Muscle layer of duodenum (tissue), 2 donors: ENCODE data around the gene SOS1.
"Not testable (repeated sequence)": the region's sequence is repeated elsewhere in the genome, so short reads cannot be mapped to it uniquely, and the experiment has no call there.

Experiments
- H3K27ac ChIP-seq: one replicate; pipeline ENCODE4 v1.7.0; 2013; ENCODE audit warnings: mild to moderate bottlenecking, low read length
- H3K27me3 ChIP-seq: one replicate; pipeline ENCODE4 v1.7.0; 2013; ENCODE audit warnings: low read depth, mild to moderate bottlenecking, control low read depth, low read length
- H3K36me3 ChIP-seq, 2 donors: one replicate each; pipeline ENCODE4 v1.7.0; 2013; ENCODE audit warnings: low read length in 2 of 2, control low read depth in 1 of 2, mild to moderate bottlenecking in 1 of 2; ENCODE audit not compliant: insufficient read depth in 2 of 2, control insufficient read depth in 1 of 2
- H3K4me1 ChIP-seq, 2 donors: one replicate each; pipeline ENCODE4 v1.7.0; 2013; ENCODE audit warnings: low read length in 2 of 2, mild to moderate bottlenecking in 2 of 2, control low read depth in 1 of 2, moderate library complexity in 1 of 2; ENCODE audit not compliant: insufficient read depth in 2 of 2, control insufficient read depth in 1 of 2
- H3K4me3 ChIP-seq, 2 donors: one replicate each; pipeline ENCODE4 v1.7.0; 2013; ENCODE audit warnings: low read length in 2 of 2, low read depth in 1 of 2, mild to moderate bottlenecking in 1 of 2
- H3K9me3 ChIP-seq, 2 donors: one replicate each; pipeline ENCODE4 v1.7.0; 2013; ENCODE audit warnings: low read length in 2 of 2, control low read depth in 1 of 2, mild to moderate bottlenecking in 1 of 2; ENCODE audit not compliant: control insufficient read depth in 1 of 2
- donor health status: healthy.

The SOS1 gene

GRCh38 chr2:39138837-39139211 lies 18.0 kb upstream of the SOS1 start:
- no peak overlapping the region for H3K27ac ChIP-seq
- no peaks in the 10 kb centered on the region for H3K9me3 ChIP-seq
- no peaks in the 10 kb centered on the region for H3K36me3 ChIP-seq
- peaks cover 0 to 11% of the 10 kb centered on the region in 2 donors for H3K4me1 ChIP-seq
- no peak overlapping the region for H3K4me3 ChIP-seq
- no peaks in the 10 kb centered on the region for H3K27me3 ChIP-seq

DNA sequence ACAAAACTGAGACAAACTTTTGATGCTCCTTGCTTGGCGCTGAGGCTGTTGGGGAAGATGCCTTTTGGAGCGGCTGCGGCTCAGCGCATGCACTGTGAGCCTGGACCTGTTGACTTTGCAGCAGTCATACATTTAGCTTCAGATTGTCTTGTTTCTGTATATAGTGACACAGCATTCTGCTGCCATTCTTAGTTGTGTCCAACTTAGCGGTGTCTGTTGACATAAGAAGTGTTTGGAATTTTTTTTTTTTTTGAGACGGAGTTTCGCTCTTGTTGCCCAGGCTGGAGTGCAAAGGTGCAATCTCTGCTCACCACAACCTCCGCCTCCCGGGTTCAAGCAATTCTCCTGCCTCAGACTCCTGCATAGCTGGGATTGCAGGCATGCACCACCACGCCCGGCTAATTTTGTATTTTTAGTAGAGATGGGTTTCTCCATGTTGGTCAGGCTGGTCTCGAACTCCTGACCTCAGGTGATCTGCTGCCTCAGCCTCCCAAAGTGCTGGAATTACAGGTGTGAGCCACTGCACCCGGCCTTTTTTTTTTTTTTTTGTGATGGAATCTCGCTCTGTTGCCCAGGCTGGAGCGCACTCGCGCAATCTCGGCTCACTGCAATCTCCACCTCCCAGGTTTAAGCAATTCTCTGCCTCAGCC lies 17.5 kb upstream of the SOS1 start:
- not testable (repeated sequence) for H3K4me3 ChIP-seq, H3K27me3 ChIP-seq, H3K27ac ChIP-seq, H3K9me3 ChIP-seq, H3K36me3 ChIP-seq
- peaks cover 0 to 11% of the 10 kb centered on the region in 2 donors for H3K4me1 ChIP-seq

DNA sequence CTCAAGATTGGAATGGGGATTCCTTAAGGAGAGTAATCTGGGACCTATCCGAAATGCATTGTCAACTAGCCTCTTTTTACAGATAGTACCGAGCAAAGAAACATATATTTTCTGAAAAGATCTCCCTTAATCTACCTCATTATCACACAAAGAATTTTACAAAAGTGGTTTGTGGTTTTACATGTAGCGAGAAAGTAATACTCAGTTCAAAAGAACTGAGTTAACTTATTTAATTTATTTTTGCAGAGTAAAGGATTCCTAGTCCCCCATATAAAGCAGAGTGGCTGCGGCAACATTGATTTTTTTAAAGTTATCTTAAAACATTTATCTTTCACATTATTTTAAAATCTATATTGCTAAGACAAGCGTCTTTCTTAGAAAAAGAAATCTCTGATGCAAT lies 15.9 kb upstream of the SOS1 start:
- peaks cover 0 to 8% of the 10 kb centered on the region in 2 donors for H3K4me1 ChIP-seq
- H3K4me3 ChIP-seq, result no peak overlapping the region
- no peaks in the 10 kb centered on the region for H3K36me3 ChIP-seq

DNA sequence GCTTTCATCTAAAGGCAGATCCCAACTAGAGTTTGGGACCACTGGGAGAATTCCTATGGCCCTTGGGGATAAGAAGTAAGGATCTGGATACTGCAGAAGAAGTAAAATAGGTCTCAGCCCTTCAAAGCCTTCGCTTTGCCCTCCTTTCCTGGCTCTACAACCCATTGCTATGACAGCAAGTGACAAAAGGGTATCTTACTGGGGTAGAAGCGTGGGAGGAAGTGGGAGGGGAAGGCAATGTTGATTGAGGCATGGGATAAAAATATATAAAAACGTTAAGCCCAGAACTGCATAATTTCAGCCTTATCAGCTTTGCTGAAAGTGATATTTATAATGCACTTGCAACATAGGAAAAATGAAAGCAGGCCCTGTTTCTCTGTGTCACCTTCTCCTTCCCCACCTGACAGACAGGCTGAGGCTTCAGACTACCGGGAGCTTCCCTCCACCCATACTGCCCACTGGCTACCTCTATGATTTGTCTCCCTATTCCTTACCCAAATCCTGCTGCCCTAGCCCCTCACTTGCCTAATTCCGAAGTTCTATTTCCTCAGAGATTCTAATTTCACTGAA lies 14.9 kb upstream of the SOS1 start:
- Histone ChIP-seq H3K4me3 (no peak overlapping the region), H3K36me3 (no peaks in the 10 kb centered on the region), H3K9me3 (no peaks in the 10 kb centered on the region), H3K4me1 (no peaks in the 10 kb centered on the region), H3K27ac (no peak overlapping the region), H3K27me3 (no peaks in the 10 kb centered on the region)

More for the DNA sequence above, 15.9 kb upstream of the SOS1 start:
- no peaks in the 10 kb centered on the region for H3K27me3 ChIP-seq
- no peak overlapping the region for H3K27ac ChIP-seq
- no peaks in the 10 kb centered on the region for H3K9me3 ChIP-seq

- Histone ChIP-seq H3K4me1 (no peaks in the 10 kb centered on the region), H3K27me3 (no peaks in the 10 kb centered on the region), H3K4me3 (no peak overlapping the region), H3K9me3 (no peaks in the 10 kb centered on the region), H3K36me3 (no peaks in the 10 kb centered on the region), H3K27ac (no peak overlapping the region)
These were observed 12.5 kb upstream of the SOS1 start for GRCh38 chr2:39133215-39133851.

- Histone ChIP-seq H3K4me1 (peaks cover 0 to 5% of the 10 kb centered on the region in 2 donors), H3K36me3 (no peaks in the 10 kb centered on the region), H3K9me3 (no peaks in the 10 kb centered on the region), H3K27me3 (no peaks in the 10 kb centered on the region), H3K4me3 (no peak overlapping the region), H3K27ac (no peak overlapping the region)
These were observed 8.1 kb upstream of the SOS1 start for GRCh38 chr2:39128919-39129391.

DNA sequence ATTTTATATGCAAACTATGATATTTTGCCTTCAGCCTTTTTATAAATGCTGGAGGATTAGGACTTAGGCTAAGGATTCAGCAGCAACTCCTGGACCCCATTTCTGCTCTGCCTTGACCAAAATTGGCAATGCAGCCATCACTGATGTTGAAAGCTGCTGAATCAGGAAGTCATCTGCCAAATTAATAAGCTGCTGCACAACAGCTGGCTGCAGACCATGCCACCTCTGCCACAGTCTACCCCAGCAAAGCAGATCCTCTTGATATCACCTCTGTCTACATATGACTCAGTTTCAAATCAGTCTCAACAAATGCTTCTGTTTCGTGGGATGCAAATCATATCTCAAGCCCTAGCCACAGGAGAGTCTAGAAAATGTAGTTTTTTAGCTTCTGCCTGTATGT lies 7.1 kb upstream of the SOS1 start:
- H3K27ac ChIP-seq, result no peak overlapping the region
- H3K36me3 ChIP-seq, result no peaks in the 10 kb centered on the region
- H3K4me3 ChIP-seq, result no peak overlapping the region
- peaks cover 5 to 15% of the 10 kb centered on the region in 2 donors for H3K4me1 ChIP-seq
- no peaks in the 10 kb centered on the region for H3K27me3 ChIP-seq
- no peaks in the 10 kb centered on the region for H3K9me3 ChIP-seq

DNA sequence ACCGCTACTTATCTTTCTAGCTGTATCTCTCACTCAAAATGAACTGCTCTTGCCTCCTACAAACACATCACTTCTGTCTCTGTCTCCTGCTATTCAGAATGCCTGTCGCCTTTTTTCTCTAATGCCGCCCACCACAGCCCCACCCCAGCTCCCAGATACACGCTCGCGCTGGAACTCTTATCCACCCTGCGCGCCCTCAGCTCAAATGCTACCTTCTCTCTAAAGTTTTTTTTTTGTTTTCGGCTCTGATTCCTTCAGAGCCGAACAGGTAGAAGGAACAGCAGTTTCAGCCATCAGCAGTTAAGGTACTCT lies 3.9 kb upstream of the SOS1 start:
- Histone ChIP-seq H3K36me3 (peaks cover 0 to 10% of the 10 kb centered on the region in 2 donors), H3K27ac (peak overlapping the region; percentile 94), H3K9me3 (no peaks in the 10 kb centered on the region), H3K4me1 (peaks cover 10 to 30% of the 10 kb centered on the region in 2 donors), H3K27me3 (no peaks in the 10 kb centered on the region), H3K4me3 (peak overlapping the region; percentile 67 to 99)

DNA sequence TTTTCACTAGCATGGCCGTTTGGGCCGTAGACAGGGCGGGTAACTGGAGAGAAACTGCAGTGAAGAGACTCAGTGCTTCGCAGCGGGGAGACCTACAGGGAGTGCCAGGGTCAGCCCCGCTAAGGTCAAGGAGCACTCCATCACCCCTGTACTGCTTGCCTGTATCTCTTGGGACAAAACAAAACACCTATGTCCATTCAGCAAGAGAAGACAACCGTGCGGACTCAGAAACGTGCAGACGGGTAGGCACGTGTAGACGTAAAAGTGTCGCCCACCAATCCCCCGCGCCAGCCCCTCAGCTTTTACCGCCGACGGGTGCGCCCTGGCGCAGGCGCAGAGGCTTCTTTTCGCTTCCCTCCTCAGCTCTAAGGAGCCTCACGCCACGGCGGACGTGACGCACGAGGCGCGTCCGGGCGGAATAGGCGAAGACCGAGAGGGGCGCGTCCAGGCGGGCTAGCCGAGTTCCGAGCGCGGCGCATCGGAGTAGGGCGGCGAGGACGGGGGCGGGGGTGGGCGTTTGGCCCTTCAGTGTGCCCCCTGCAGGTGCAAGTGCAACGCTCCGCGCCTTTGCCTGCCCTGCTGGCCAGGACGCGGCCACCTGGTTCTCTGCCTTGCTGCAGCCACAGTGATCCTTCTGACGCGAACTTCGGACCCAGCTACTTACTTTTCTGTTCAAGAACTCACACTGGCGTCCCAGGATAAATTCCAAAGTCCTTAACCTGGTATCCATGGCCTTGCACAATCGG lies 3.3 kb upstream of the SOS1 start:
- H3K27me3 ChIP-seq, result no peaks in the 10 kb centered on the region
- H3K27ac ChIP-seq, result peak overlapping the region; percentile 94
- peaks cover 10 to 30% of the 10 kb centered on the region in 2 donors for H3K4me1 ChIP-seq
- peak overlapping the region; percentile 67 to 99 for H3K4me3 ChIP-seq
- peaks cover 0 to 10% of the 10 kb centered on the region in 2 donors for H3K36me3 ChIP-seq
- no peaks in the 10 kb centered on the region for H3K9me3 ChIP-seq

GRCh38 chr2:39123436-39123999 lies 2.7 kb upstream of the SOS1 start:
- Histone ChIP-seq H3K27me3 (no peaks in the 10 kb centered on the region), H3K27ac (peak overlapping the region; percentile 94), H3K9me3 (no peaks in the 10 kb centered on the region), H3K4me3 (peak overlapping the region; percentile 67 to 99), H3K4me1 (peaks cover 10 to 34% of the 10 kb centered on the region in 2 donors), H3K36me3 (peaks cover 0 to 10% of the 10 kb centered on the region in 2 donors)

DNA sequence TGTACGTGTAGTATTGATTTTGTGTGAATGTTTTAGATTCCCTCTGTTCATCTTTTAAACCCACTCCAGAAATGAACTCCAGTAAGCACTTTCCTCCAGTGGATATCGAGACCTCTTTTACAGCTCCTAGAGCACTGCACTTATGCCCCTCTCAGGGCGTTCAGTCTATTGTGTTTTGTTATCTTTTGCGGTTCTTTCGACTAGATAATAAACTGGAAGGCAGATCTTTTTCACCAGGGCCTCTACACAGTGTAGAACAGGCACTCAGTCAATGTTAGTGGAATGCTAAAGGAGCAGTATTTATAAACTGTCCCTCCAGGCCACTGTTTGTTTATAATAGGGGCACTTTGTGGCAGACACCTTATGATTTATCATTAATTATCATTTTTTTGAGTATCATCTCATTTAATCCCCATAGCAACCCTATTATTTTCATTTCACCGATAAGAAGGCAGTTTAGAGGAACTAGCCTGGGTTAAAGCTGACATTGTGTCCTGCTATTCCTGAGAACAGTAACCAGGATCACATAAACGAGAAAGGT lies 742 bp upstream of the SOS1 start:
- no peaks in the 10 kb centered on the region for H3K9me3 ChIP-seq
- H3K27ac ChIP-seq, result peak overlapping the region; percentile 97
- peaks cover 10 to 45% of the 10 kb centered on the region in 2 donors for H3K4me1 ChIP-seq
- H3K4me3 ChIP-seq, result peak overlapping the region; percentile 63 to 81
- H3K27me3 ChIP-seq, result no peaks in the 10 kb centered on the region
- peaks cover 0 to 10% of the 10 kb centered on the region in 2 donors for H3K36me3 ChIP-seq
